ENCODE results near the gene CDH4. TPM values are rescaled to one million over a fixed set of nuclear protein-coding genes. Genes with fewer than 3 reads are reported as not detected.
"Not testable (repeated sequence)": the region's sequence is repeated elsewhere in the genome, so short reads cannot be mapped to it uniquely, and the experiment has no call there.

Gene CDH4
- total RNA-seq, 1 donor from 2014 or later, result 2.9 TPM

GRCh38 chr20:61271312-61272231, 19.5 kb downstream of the CDH4 start:
- Histone ChIP-seq H3K4me2 (peak overlapping the region; percentile 57), H3K27ac (no peak overlapping the region), H3K4me3 (no peak overlapping the region)

DNA sequence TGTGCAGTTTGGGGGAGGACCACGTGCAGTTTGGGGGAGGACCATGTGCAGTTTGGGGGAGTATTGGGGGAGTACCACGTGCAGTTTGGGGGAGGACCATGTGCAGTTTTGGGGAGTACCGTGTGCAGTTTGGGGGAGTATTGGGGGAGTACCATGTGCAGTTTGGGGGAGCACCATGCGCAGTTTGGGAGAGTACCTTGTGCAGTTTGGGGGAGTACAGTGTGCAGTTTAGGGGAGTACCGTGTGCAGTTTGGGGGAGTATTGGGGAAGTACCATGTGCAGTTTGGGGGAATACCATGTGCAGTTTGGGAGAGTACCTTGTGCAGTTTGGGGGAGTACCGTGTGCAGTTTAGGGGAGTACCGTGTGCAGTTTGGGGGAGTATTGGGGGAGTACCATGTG, 21.0 kb downstream of the CDH4 start:
- DNase-seq (ENCODE audit: low spot score); H3K27ac Mint-ChIP-seq; H3K4me2 ChIP-seq; H2AFZ ChIP-seq (replicated peaks); H3K27me3 ChIP-seq; H3K27ac ChIP-seq; H3K36me3 ChIP-seq; H3K4me3 Mint-ChIP-seq; H3K79me2 ChIP-seq (ENCODE audit: low read depth); H3K4me3 ChIP-seq; H3K9me3 ChIP-seq (ENCODE audit: low read depth); H3K9ac ChIP-seq: not testable (repeated sequence)
- peaks cover 15% of the 10 kb centered on the region for H3K36me3 Mint-ChIP-seq
- H3K9me3 Mint-ChIP-seq, result peaks cover 12% of the 10 kb centered on the region
- H3K4me1 Mint-ChIP-seq, result peaks cover 36% of the 10 kb centered on the region
- H3F3A ChIP-seq (ENCODE audit: low read depth), result peaks cover 18% of the 10 kb centered on the region
- H3K27me3 Mint-ChIP-seq (ENCODE audit: insufficient read depth, low read depth), result peaks cover 15% of the 10 kb centered on the region
- peaks cover 17% of the 10 kb centered on the region for H3K4me1 ChIP-seq
- H4K20me1 ChIP-seq (ENCODE audit: low read depth), result peaks cover 11% of the 10 kb centered on the region

More at GRCh38 chr20:61271312-61272231, 19.5 kb downstream of the CDH4 start:
- peaks cover 12% of the 10 kb centered on the region for H3K9me3 Mint-ChIP-seq
- peaks cover 13% of the 10 kb centered on the region for H3K27me3 Mint-ChIP-seq (ENCODE audit: insufficient read depth, low read depth)
- H3K9me3 ChIP-seq (ENCODE audit: low read depth), result no peaks in the 10 kb centered on the region
- H3K36me3 ChIP-seq, result no peaks in the 10 kb centered on the region
- H3K79me2 ChIP-seq (ENCODE audit: low read depth), result no peaks in the 10 kb centered on the region
- peaks cover 15% of the 10 kb centered on the region for H3K36me3 Mint-ChIP-seq
- H3K4me3 Mint-ChIP-seq, result peak overlapping the region; percentile 43
- peak overlapping the region; percentile 87 for H3K27ac Mint-ChIP-seq
- peaks cover 35% of the 10 kb centered on the region for H3K4me1 Mint-ChIP-seq
- H4K20me1 ChIP-seq (ENCODE audit: low read depth), result peaks cover 14% of the 10 kb centered on the region
- H2AFZ ChIP-seq (replicated peaks), result no peak overlapping the region
- no peak overlapping the region for H3K9ac ChIP-seq
- DNase-seq (ENCODE audit: low spot score), result peak; percentile 74
- no peak for TF ChIP-seq CTCF (IDR thresholded peaks at IDR 0.05)
- no peak for TF ChIP-seq EZH2phosphoT487 (IDR thresholded peaks at IDR 0.05)
- no peak for TF ChIP-seq EZH2 (IDR thresholded peaks at IDR 0.05)
- no peaks in the 10 kb centered on the region for H3K27me3 ChIP-seq
- peaks cover 18% of the 10 kb centered on the region for H3F3A ChIP-seq (ENCODE audit: low read depth)
- H3K4me1 ChIP-seq, result peaks cover 17% of the 10 kb centered on the region

DNA sequence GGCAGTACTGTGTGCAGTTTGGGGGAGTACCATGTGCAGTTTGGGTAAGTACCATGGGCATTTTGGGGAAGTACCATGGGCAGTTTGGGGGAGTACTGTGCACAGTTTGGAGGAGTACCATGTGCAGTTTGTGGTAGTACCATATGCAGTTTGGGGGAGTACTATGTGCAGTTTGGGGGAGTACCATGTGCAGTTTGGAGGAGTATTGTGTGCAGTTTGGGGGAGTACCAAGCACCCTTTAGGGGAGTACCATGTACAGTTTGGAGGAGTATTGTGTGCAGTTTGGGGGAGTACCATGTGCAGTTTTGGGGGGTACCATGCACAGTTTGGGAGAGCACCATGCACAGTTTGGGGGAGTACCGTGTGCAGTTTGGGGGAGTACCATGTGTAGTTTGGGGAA, 21.6 kb downstream of the CDH4 start:
- peaks cover 18% of the 10 kb centered on the region for H3F3A ChIP-seq (ENCODE audit: low read depth)
- H4K20me1 ChIP-seq (ENCODE audit: low read depth), result peaks cover 11% of the 10 kb centered on the region
- H3K36me3 ChIP-seq; H3K4me3 Mint-ChIP-seq; H3K27ac Mint-ChIP-seq; H3K9ac ChIP-seq; H3K27me3 ChIP-seq; DNase-seq (ENCODE audit: low spot score); H3K79me2 ChIP-seq (ENCODE audit: low read depth); H3K4me2 ChIP-seq; H3K9me3 ChIP-seq (ENCODE audit: low read depth); H2AFZ ChIP-seq (replicated peaks); H3K4me3 ChIP-seq; H3K27ac ChIP-seq: not testable (repeated sequence)
- H3K4me1 ChIP-seq, result peaks cover 17% of the 10 kb centered on the region
- Mint-ChIP-seq H3K9me3 (peaks cover 12% of the 10 kb centered on the region), H3K27me3 (ENCODE audit: insufficient read depth, low read depth) (peaks cover 15% of the 10 kb centered on the region), H3K4me1 (peaks cover 36% of the 10 kb centered on the region), H3K36me3 (peaks cover 12% of the 10 kb centered on the region)

DNA sequence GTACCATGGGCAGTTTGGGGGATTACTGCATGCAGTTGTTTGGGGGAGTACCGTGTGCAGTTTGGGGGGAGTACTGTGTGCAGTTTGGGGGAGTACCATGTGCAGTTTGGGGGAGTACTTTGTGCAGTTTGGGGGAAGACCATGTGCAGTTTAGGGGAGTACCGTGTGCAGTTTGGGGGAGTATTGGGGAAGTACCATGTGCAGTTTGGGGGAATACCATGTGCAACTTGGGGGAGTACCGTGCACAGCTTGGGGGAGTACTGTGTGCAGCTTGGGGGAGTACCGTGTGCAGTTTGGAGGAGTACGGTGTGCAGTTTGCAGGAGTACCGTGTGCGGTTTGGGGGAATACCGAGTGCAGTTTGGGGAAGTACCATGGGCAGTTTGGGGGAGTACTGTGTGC, 22.3 kb downstream of the CDH4 start:
- Histone ChIP-seq H4K20me1 (ENCODE audit: low read depth) (peaks cover 11% of the 10 kb centered on the region), H3F3A (ENCODE audit: low read depth) (peaks cover 18% of the 10 kb centered on the region), H3K79me2 (ENCODE audit: low read depth) (no peaks in the 10 kb centered on the region), H3K9me3 (ENCODE audit: low read depth) (no peaks in the 10 kb centered on the region), H3K27me3 (no peaks in the 10 kb centered on the region), H3K4me2 (no peak overlapping the region), H3K4me3 (no peak overlapping the region), H2AFZ (replicated peaks) (no peak overlapping the region), H3K27ac (no peak overlapping the region), H3K4me1 (peaks cover 17% of the 10 kb centered on the region), H3K9ac (no peak overlapping the region), H3K36me3 (no peaks in the 10 kb centered on the region)
- Mint-ChIP-seq H3K27me3 (ENCODE audit: insufficient read depth, low read depth) (peaks cover 15% of the 10 kb centered on the region), H3K27ac (no peak overlapping the region), H3K36me3 (peaks cover 12% of the 10 kb centered on the region), H3K4me1 (peaks cover 36% of the 10 kb centered on the region), H3K9me3 (peaks cover 12% of the 10 kb centered on the region), H3K4me3 (no peak overlapping the region)
- TF ChIP-seq EZH2phosphoT487 (IDR thresholded peaks at IDR 0.05) (no peak), EZH2 (IDR thresholded peaks at IDR 0.05) (no peak), CTCF (IDR thresholded peaks at IDR 0.05) (no peak)
- DNase-seq (ENCODE audit: low spot score), result no peak

All from neural progenitor cell (in vitro differentiated cells).